Adrenal gland (tissue), 12 donors: ENCODE results near the gene AMPD2. TPM values are rescaled to one million over a fixed set of nuclear protein-coding genes. Genes with fewer than 3 reads are reported as not detected.

Experiments
- DNase-seq, 7 donors: peaks; one replicate each; pipeline ENCODE4 v3.0.0-alpha.2; 2019 to 2020
- H3K27ac ChIP-seq, 5 donors: fragments of 200-600 bp; sonication (generic) in 4 of 5; 1 replicate in 3 of 5; 2 replicates in 2 of 5; pipeline versions ENCODE4 v1.5.1 to v1.8.0; 2016 to 2020; ENCODE audit warnings: mild to moderate bottlenecking in 1 of 5
- H3K27me3 ChIP-seq: fragments of 200-600 bp; 2 replicates; pipeline ENCODE4 v1.8.0; 2021
- H3K36me3 ChIP-seq, 2 donors: fragments of 200-600 bp; replicated peaks in 1 of 2; 1 replicate in 1 of 2; 2 replicates in 1 of 2; pipeline versions ENCODE4 v1.5.1 to v1.8.0; 2018 to 2022
- H3K4me1 ChIP-seq, 2 donors: fragments of 200-600 bp; replicated peaks in 1 of 2; 1 replicate in 1 of 2; 2 replicates in 1 of 2; pipeline versions ENCODE4 v1.5.1 to v1.8.0; 2018 to 2021
- H3K4me3 ChIP-seq, 4 donors: fragments of 200-600 bp; sonication (generic) in 3 of 4; one replicate each; pipeline ENCODE4 v1.5.1; 2016 to 2018
- H3K9me3 ChIP-seq, 3 donors: fragments of 200-600 bp; sonication (generic) in 1 of 3; replicated peaks in 1 of 3; 1 replicate in 2 of 3; 2 replicates in 1 of 3; pipeline versions ENCODE4 v1.5.1 to v1.8.0; 2016 to 2021
- CTCF ChIP-seq, 6 experiments: fragments of 450-650 bp in 4 of 6; fragments of 200-600 bp in 2 of 6; sonication (generic) in 1 of 6; IDR thresholded peaks; 1 replicate in 5 of 6; 2 replicates in 1 of 6; pipeline versions ENCODE4 v1.5.1 to v1.8.0; 2016 to 2021; ENCODE audit warnings: antibody characterized with exemption in 6 of 6, mild to moderate bottlenecking in 2 of 6, moderate library complexity in 1 of 6
- POLR2A ChIP-seq, 2 donors: fragments of 450-650 bp; IDR thresholded peaks; one replicate each; pipeline ENCODE4 v1.6.1; 2017; ENCODE audit warnings: antibody characterized with exemption in 2 of 2, mild to moderate bottlenecking in 2 of 2, moderate library complexity in 1 of 2
- WGBS, 4 donors: extraction: QIAGEN DNeasy Blood & Tissue Kit in 2 of 4; methylation state at CpG; one replicate each; pipeline versions ENCODE4 v1.1.5 to v1.1.7; 2013 to 2017; 5-methylcytosine and 5-hydroxymethylcytosine counted together
- intact Hi-C, 2 donors: fragments of 100-400 bp; cut with DNase I; formaldehyde crosslinking; loops; one replicate each; pipeline versions ENCODE4 v1.14.1 to v1.15.0; 2022 to 2023
- polyA plus RNA-seq, 3 donors: library from polyadenylated mRNA; stranded (reverse); fragments of 200-250 nt in 2 of 3; fragments of 350-450 nt in 1 of 3; fragmentation: Illumina TruSeq in 1 of 3; extraction: RNeasy Lipid Tissue Mini Kit (QIAGEN cat#74804) in 1 of 3; gene quantifications; one replicate each; pipeline ENCODE4 v1.2.3, GENCODE V29; 2013 to 2014
- total RNA-seq, 9 donors: library from RNA; depleted of rRNA in 4 of 9; stranded (reverse); fragments of >200 nt in 4 of 9; fragments of 120-200 nt in 1 of 9; fragmentation: NEBNext Ultra II Directional in 1 of 9; extraction: Animal tissue kit (Norgen Biotek cat#: 25700) in 1 of 9; gene quantifications; one replicate each; pipeline versions ENCODE4 v1.1.0 to v1.2.4, GENCODE V29; 2013 to 2023
- donor health status: healthy with polysubstance abuse.
- donor health status: Bipolar disorder and iron deficiency.
- donor health status: DM: yes; HTN: yes; CAD: no.
- donor health status: DM: no; HTN: no; CAD: no.
- donor health status: DM: no; HTN: no; CAD: no.
- donor health status: DM: yes; HTN: yes; CAD: no.

AMPD2 gene
- total and polyA plus RNA-seq, 12 donors: 28.4 to 170 (median 69.2) TPM

- Histone ChIP-seq H3K4me3 (peak overlapping the region in 2 of 4 donors; percentile 40 to 71), H3K27me3 (no peaks in the 10 kb centered on the region), H3K27ac (peak overlapping the region; percentile 25 to 88 (median 62)), H3K36me3 (no peaks in the 10 kb centered on the region), H3K9me3 (no peaks in the 10 kb centered on the region), H3K4me1 (peaks cover 12 to 38% of the 10 kb centered on the region in 2 donors)
- DNase-seq: peak in 1 of 7 donors; percentile 38
- 27 to 32% (median 29%) methylated on average over 9 of the region's 9 CpGs for WGBS, 4 donors
- TF ChIP-seq CTCF (IDR thresholded peaks at IDR 0.05) (no peak), POLR2A (IDR thresholded peaks at IDR 0.05) (no peak)
- intact Hi-C loops: no loop called here
Measured at GRCh38 chr1:109618661-109619575, 719 bp upstream of the AMPD2 start.

GRCh38 chr1:109620401-109620791 is 759 bp downstream of the AMPD2 start:
- H3K4me3 ChIP-seq: peak overlapping the region; percentile 12 to 71 (median 38)
- intact Hi-C loops: no loop called here
- TF ChIP-seq POLR2A (IDR thresholded peaks at IDR 0.05) (no peak), CTCF (IDR thresholded peaks at IDR 0.05) (no peak)
- WGBS, 4 donors: 0 to 2% (median 1%) methylated on average over 4 to 9 of the region's 9 CpGs
- no peaks in the 10 kb centered on the region for H3K9me3 ChIP-seq
- no peaks in the 10 kb centered on the region for H3K27me3 ChIP-seq
- DNase-seq: peak in 5 of 7 donors; percentile 51 to 69 (median 59)
- no peaks in the 10 kb centered on the region for H3K36me3 ChIP-seq
- peak overlapping the region; percentile 61 to 88 (median 66) for H3K27ac ChIP-seq
- peaks cover 12 to 50% of the 10 kb centered on the region in 2 donors for H3K4me1 ChIP-seq

GRCh38 chr1:109620841-109621286 is 1.2 kb downstream of the AMPD2 start:
- Histone ChIP-seq H3K27ac (peak overlapping the region; percentile 61 to 88 (median 66)), H3K27me3 (no peaks in the 10 kb centered on the region), H3K36me3 (peaks cover 0 to under 1% of the 10 kb centered on the region in 2 donors), H3K4me1 (peaks cover 12 to 50% of the 10 kb centered on the region in 2 donors), H3K9me3 (no peaks in the 10 kb centered on the region), H3K4me3 (peak overlapping the region in 2 of 4 donors; percentile 40 to 71)
- TF ChIP-seq CTCF (IDR thresholded peaks at IDR 0.05): no peak
- peak; percentile 1 to 34 for TF ChIP-seq POLR2A (IDR thresholded peaks at IDR 0.05)
- intact Hi-C loops: no loop called here
- peak; percentile 90 to 97 (median 93) for DNase-seq
- 0 to 2% (median 2%) methylated on average over 11 to 18 of the region's 18 CpGs; no CpG with 5 or more reads in 1 of the 4 donors for WGBS, 4 donors

- peak overlapping the region in 2 of 4 donors; percentile 40 to 71 for H3K4me3 ChIP-seq
- H3K9me3 ChIP-seq: no peaks in the 10 kb centered on the region
- TF ChIP-seq POLR2A (IDR thresholded peaks at IDR 0.05): no peak
- TF ChIP-seq CTCF (IDR thresholded peaks at IDR 0.05): no peak
- peak in 2 of 7 donors; percentile 18 to 55 for DNase-seq
- peak overlapping the region in 2 of 5 donors; percentile 87 to 88 for H3K27ac ChIP-seq
- peaks cover 12 to 50% of the 10 kb centered on the region in 2 donors for H3K4me1 ChIP-seq
- intact Hi-C loops: no loop called here
- H3K36me3 ChIP-seq: peaks cover 0 to 7% of the 10 kb centered on the region in 2 donors
- 28 to 85% (median 41%) methylated on average over 5 to 13 of the region's 13 CpGs for WGBS, 4 donors
- H3K27me3 ChIP-seq: no peaks in the 10 kb centered on the region
Measured at GRCh38 chr1:109621379-109622136, 1.9 kb downstream of the AMPD2 start.
